Trophoblast cell (in vitro differentiated cells and primary cell): ENCODE results near the gene MEGF8.

Experiments used
- DNase-seq, 2 donors: peaks; one replicate each; pipeline ENCODE4 v3.0.0-alpha.2; 2016
- H2AFZ ChIP-seq: 2 replicates; pipeline ENCODE4 v1.6.1; 2013; ENCODE audit warnings: low read length, moderate library complexity, mild to moderate bottlenecking; ENCODE audit not compliant: insufficient read depth, poor library complexity
- H2AK5ac ChIP-seq: 2 replicates; pipeline ENCODE4 v1.6.1; 2013; ENCODE audit warnings: mild to moderate bottlenecking, low read length
- H2BK120ac ChIP-seq: 2 replicates; pipeline ENCODE4 v1.6.1; 2013; ENCODE audit warnings: low read length, mild to moderate bottlenecking, moderate library complexity; ENCODE audit not compliant: insufficient read depth, poor library complexity
- H2BK12ac ChIP-seq: 2 replicates; pipeline ENCODE4 v1.6.1; 2013; ENCODE audit warnings: mild to moderate bottlenecking, low read length, moderate library complexity
- H2BK5ac ChIP-seq: 2 replicates; pipeline ENCODE4 v1.6.1; 2013; ENCODE audit warnings: low read length, low read depth, moderate library complexity, mild to moderate bottlenecking; ENCODE audit not compliant: poor library complexity
- H3K14ac ChIP-seq: 2 replicates; pipeline ENCODE4 v1.6.1; 2013; ENCODE audit warnings: mild to moderate bottlenecking, low read length
- H3K18ac ChIP-seq: 2 replicates; pipeline ENCODE4 v1.6.1; 2013; ENCODE audit warnings: mild to moderate bottlenecking, low read length
- H3K23ac ChIP-seq: 2 replicates; pipeline ENCODE4 v1.6.1; 2013; ENCODE audit warnings: low read length
- H3K27ac ChIP-seq: 2 replicates; pipeline ENCODE4 v1.5.1; 2013; ENCODE audit warnings: low read depth, mild to moderate bottlenecking, inconsistent platforms, low read length, moderate library complexity
- H3K27me3 ChIP-seq: 2 replicates; pipeline ENCODE4 v1.6.1; 2013; ENCODE audit warnings: inconsistent platforms, mild to moderate bottlenecking, low read length, moderate library complexity; ENCODE audit not compliant: insufficient read depth
- H3K36me3 ChIP-seq, 2 experiments: 1 replicate in 1 of 2; 2 replicates in 1 of 2; pipeline ENCODE4 v1.6.1; 2013; ENCODE audit warnings: low read length in 2 of 2, mild to moderate bottlenecking in 2 of 2, moderate library complexity in 1 of 2; ENCODE audit not compliant: insufficient read depth in 2 of 2, control insufficient read depth in 1 of 2
- H3K4ac ChIP-seq: 2 replicates; pipeline ENCODE4 v1.6.1; 2013; ENCODE audit warnings: low read depth, mild to moderate bottlenecking, low read length, moderate library complexity
- H3K4me1 ChIP-seq, 2 experiments: 1 replicate in 1 of 2; 2 replicates in 1 of 2; pipeline ENCODE4 v1.6.1; 2013; ENCODE audit warnings: low read length in 2 of 2, mild to moderate bottlenecking in 2 of 2, moderate library complexity in 1 of 2; ENCODE audit not compliant: insufficient read depth in 2 of 2, control insufficient read depth in 1 of 2
- H3K4me2 ChIP-seq: 2 replicates; pipeline ENCODE4 v1.6.1; 2013; ENCODE audit warnings: inconsistent platforms, mild to moderate bottlenecking, low read length, moderate library complexity
- H3K4me3 ChIP-seq: 2 replicates; pipeline ENCODE4 v1.5.1; 2013; ENCODE audit warnings: mild to moderate bottlenecking, low read depth, low read length, inconsistent platforms
- H3K79me1 ChIP-seq: one replicate; pipeline ENCODE4 v1.6.1; 2013; ENCODE audit warnings: low read length
- H3K79me2 ChIP-seq: 2 replicates; pipeline ENCODE4 v1.6.1; 2013; ENCODE audit warnings: low read length, mild to moderate bottlenecking; ENCODE audit not compliant: control insufficient read depth, insufficient read depth, poor library complexity
- H3K9ac ChIP-seq: 2 replicates; pipeline ENCODE4 v1.6.1; 2013; ENCODE audit warnings: mild to moderate bottlenecking, low read length
- H3K9me3 ChIP-seq: 2 replicates; pipeline ENCODE4 v1.6.1; 2013; ENCODE audit warnings: low read depth, mild to moderate bottlenecking, control low read depth, inconsistent platforms, low read length; ENCODE audit not compliant: insufficient read depth
- H4K12ac ChIP-seq: 2 replicates; pipeline ENCODE4 v1.6.1; 2013; ENCODE audit warnings: low read depth, mild to moderate bottlenecking, low read length, moderate library complexity
- H4K8ac ChIP-seq: 2 replicates; pipeline ENCODE4 v1.6.1; 2013; ENCODE audit warnings: low read depth, mild to moderate bottlenecking, low read length, moderate library complexity
- H4K91ac ChIP-seq: one replicate; pipeline ENCODE4 v1.6.1; 2013; ENCODE audit warnings: low read depth, mild to moderate bottlenecking, low read length, moderate library complexity
- WGBS: extraction: QIAGEN DNeasy Blood & Tissue Kit; methylation state at CpG from one replicate; pipeline ENCODE4 v1.1.7; 2013; ENCODE audit warnings: missing lambda C conversion rate; ENCODE audit not compliant: insufficient read length, insufficient coverage; ENCODE audit errors: extremely low coverage; 5-methylcytosine and 5-hydroxymethylcytosine counted together

Gene MEGF8

GRCh38 chr19:42370626-42371175, 45.3 kb downstream of the MEGF8 start:
- H3K79me1 ChIP-seq: no peaks in the 10 kb centered on the region
- no peak overlapping the region for H4K12ac ChIP-seq
- H3K4ac ChIP-seq: no peak overlapping the region
- H2BK5ac ChIP-seq: no peak overlapping the region
- no peaks in the 10 kb centered on the region for H3K79me2 ChIP-seq
- no peak overlapping the region for H3K4me3 ChIP-seq
- no peak overlapping the region for H4K8ac ChIP-seq
- H3K9ac ChIP-seq: no peak overlapping the region
- no peak overlapping the region for H3K18ac ChIP-seq
- no peak overlapping the region for H3K27ac ChIP-seq
- no peak overlapping the region for H2BK120ac ChIP-seq
- no peak overlapping the region for H2AFZ ChIP-seq
- peaks cover 14% of the 10 kb centered on the region in 2 experiments for H3K36me3 ChIP-seq
- peaks cover 4% of the 10 kb centered on the region for H3K9me3 ChIP-seq
- no peaks in the 10 kb centered on the region for H3K27me3 ChIP-seq
- no CpG with 5 or more reads among the region's 12 CpGs for WGBS
- no peak for DNase-seq
- no peak overlapping the region for H3K14ac ChIP-seq
- H2BK12ac ChIP-seq: no peak overlapping the region
- no peak overlapping the region for H3K23ac ChIP-seq
- no peaks in the 10 kb centered on the region for H3K4me1 ChIP-seq
- H4K91ac ChIP-seq: no peak overlapping the region
- no peak overlapping the region for H2AK5ac ChIP-seq
- H3K4me2 ChIP-seq: no peak overlapping the region

GRCh38 chr19:42374826-42375376, 49.5 kb downstream of the MEGF8 start:
- no peak overlapping the region for H2BK12ac ChIP-seq
- no peak overlapping the region for H3K4me2 ChIP-seq
- H2BK5ac ChIP-seq: no peak overlapping the region
- H4K8ac ChIP-seq: no peak overlapping the region
- no peak overlapping the region for H3K27ac ChIP-seq
- H3K23ac ChIP-seq: no peak overlapping the region
- H2AFZ ChIP-seq: no peak overlapping the region
- peaks cover 3% of the 10 kb centered on the region for H3K9me3 ChIP-seq
- no peak overlapping the region for H3K18ac ChIP-seq
- H3K9ac ChIP-seq: no peak overlapping the region
- no peak overlapping the region for H3K4ac ChIP-seq
- no peak for DNase-seq
- no peaks in the 10 kb centered on the region for H3K27me3 ChIP-seq
- H2BK120ac ChIP-seq: no peak overlapping the region
- H4K91ac ChIP-seq: no peak overlapping the region
- no peaks in the 10 kb centered on the region for H3K79me1 ChIP-seq
- H3K36me3 ChIP-seq: peaks cover 16 to 25% of the 10 kb centered on the region in 2 experiments
- H2AK5ac ChIP-seq: no peak overlapping the region
- H3K4me3 ChIP-seq: no peak overlapping the region
- H4K12ac ChIP-seq: no peak overlapping the region
- WGBS: no CpG with 5 or more reads among the region's 11 CpGs
- H3K79me2 ChIP-seq: no peaks in the 10 kb centered on the region
- no peak overlapping the region for H3K14ac ChIP-seq
- no peaks in the 10 kb centered on the region for H3K4me1 ChIP-seq

DNA sequence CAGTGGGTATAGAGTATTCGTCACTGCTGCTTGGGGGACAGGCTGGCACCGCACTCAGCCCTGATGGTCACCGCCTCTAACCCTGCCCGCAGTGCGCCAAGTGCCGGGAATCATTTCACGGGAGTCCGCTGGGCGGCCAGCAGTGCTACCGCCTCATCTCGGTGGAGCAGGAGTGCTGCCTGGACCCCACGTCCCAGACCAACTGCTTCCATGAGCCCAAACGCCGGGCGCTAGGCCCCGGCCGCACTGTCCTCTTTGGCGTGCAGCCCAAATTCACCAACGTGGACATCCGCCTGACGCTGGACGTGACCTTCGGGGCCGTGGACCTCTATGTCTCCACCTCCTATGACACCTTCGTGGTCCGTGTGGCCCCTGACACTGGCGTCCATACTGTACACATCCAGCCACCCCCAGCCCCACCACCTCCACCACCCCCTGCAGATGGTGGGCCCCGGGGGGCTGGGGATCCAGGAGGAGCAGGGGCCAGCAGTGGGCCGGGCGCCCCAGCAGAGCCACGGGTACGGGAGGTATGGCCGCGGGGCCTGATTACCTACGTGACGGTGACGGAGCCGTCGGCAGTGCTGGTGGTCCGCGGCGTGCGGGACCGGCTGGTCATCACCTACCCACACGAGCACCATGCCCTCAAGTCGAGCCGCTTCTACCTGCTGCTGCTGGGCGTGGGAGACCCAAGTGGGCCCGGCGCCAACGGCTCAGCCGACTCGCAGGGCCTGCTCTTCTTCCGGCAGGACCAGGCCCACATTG, 50.2 kb downstream of the MEGF8 start:
- no CpG with 5 or more reads among the region's 54 CpGs for WGBS
- no peak overlapping the region for H2BK120ac ChIP-seq

DNA sequence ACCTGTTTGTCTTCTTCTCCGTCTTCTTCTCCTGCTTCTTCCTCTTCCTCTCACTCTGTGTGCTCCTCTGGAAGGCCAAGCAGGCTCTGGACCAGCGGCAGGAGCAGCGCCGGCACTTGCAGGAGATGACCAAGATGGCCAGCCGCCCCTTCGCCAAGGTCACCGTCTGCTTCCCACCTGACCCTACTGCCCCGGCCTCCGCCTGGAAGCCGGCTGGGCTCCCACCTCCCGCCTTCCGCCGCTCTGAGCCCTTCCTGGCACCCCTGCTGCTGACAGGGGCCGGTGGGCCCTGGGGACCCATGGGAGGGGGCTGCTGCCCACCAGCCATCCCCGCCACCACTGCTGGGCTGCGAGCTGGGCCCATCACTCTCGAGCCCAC, 50.7 kb downstream of the MEGF8 start:
- peaks cover 16 to 23% of the 10 kb centered on the region in 2 experiments for H3K36me3 ChIP-seq
- H2AFZ ChIP-seq: no peak overlapping the region
- peaks cover 3% of the 10 kb centered on the region for H3K9me3 ChIP-seq
- H3K4ac ChIP-seq: no peak overlapping the region
- H2BK12ac ChIP-seq: no peak overlapping the region
- no CpG with 5 or more reads among the region's 17 CpGs for WGBS
- H3K27me3 ChIP-seq: no peaks in the 10 kb centered on the region
- H2BK5ac ChIP-seq: no peak overlapping the region
- H2AK5ac ChIP-seq: no peak overlapping the region
- H3K4me3 ChIP-seq: no peak overlapping the region
- DNase-seq: no peak
- H3K27ac ChIP-seq: no peak overlapping the region
- no peaks in the 10 kb centered on the region for H3K4me1 ChIP-seq
- H3K79me1 ChIP-seq: no peaks in the 10 kb centered on the region
- H3K14ac ChIP-seq: no peak overlapping the region
- H4K8ac ChIP-seq: no peak overlapping the region
- no peaks in the 10 kb centered on the region for H3K79me2 ChIP-seq
- H3K18ac ChIP-seq: no peak overlapping the region
- no peak overlapping the region for H3K23ac ChIP-seq
- no peak overlapping the region for H3K4me2 ChIP-seq
- H2BK120ac ChIP-seq: no peak overlapping the region
- no peak overlapping the region for H4K12ac ChIP-seq
- H3K9ac ChIP-seq: no peak overlapping the region
- H4K91ac ChIP-seq: no peak overlapping the region

More for the DNA sequence above, 50.2 kb downstream of the MEGF8 start:
- Histone ChIP-seq H3K18ac (no peak overlapping the region), H3K4me2 (no peak overlapping the region), H4K91ac (no peak overlapping the region), H3K4me3 (no peak overlapping the region), H3K36me3 (peaks cover 16 to 25% of the 10 kb centered on the region in 2 experiments), H3K79me1 (no peaks in the 10 kb centered on the region), H3K9ac (no peak overlapping the region), H3K4me1 (no peaks in the 10 kb centered on the region), H2BK12ac (no peak overlapping the region), H2AK5ac (no peak overlapping the region), H2AFZ (no peak overlapping the region), H3K27ac (no peak overlapping the region), H3K4ac (no peak overlapping the region), H4K8ac (no peak overlapping the region), H3K14ac (no peak overlapping the region), H3K79me2 (no peaks in the 10 kb centered on the region), H3K9me3 (peaks cover 3% of the 10 kb centered on the region), H2BK5ac (no peak overlapping the region), H3K23ac (no peak overlapping the region), H3K27me3 (no peaks in the 10 kb centered on the region), H4K12ac (no peak overlapping the region)
- no peak for DNase-seq
